ENCODE data around the gene TFAP2A.

Gene TFAP2A

DNA sequence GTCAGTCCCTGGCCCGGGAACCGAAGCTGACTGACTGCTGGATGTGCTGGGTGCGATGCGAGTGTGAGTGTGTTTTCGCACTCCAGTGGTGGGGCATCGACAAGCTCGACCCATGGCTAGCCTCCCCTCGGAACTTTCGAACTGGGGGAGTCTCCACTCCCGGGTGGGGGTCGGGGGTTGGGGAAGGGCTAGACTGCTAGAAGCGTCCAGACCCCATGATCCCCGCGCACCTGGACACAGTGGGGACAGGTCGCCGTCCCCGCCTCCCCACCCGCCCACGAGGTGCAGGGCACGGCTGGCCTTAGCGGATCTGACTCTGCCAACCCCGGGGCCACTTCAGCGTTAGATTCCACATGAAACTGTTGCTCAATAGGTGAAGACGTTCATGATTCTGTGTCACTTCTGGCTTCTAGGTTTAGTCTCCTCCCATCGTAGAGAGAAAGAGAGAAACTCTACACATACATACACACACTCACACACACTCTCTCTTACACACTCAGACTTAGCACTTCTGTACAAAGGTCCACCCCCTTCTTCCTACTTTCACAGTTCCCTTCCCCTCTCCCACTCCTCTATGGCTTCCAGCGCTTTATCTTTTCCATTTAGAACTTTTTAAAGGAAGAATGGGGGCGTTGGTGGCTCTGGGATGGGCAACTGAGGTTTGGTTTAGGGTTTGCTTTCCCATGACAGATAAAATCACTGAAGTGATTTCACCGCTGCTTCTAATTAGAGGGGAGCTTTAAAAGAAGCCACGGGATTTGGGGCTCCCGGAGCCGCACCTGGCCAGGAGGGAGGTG is 5.1 kb upstream of the TFAP2A start:
- no peak overlapping the region for H3K9ac ChIP-seq (ENCODE audit: low read depth in 1 of 2, low read length in 2 of 2)
- H3K27ac ChIP-seq (ENCODE audit: low read depth, low read length): no peak overlapping the region
- H3K27me3 ChIP-seq (ENCODE audit: control insufficient read depth in 1 of 2, insufficient read depth in 2 of 2, low read length in 2 of 2): peaks cover 92 to 100% of the 10 kb centered on the region in 2 donors
- H3K36me3 ChIP-seq (ENCODE audit: control insufficient read depth in 1 of 2, insufficient read depth in 2 of 2, low read length in 2 of 2): no peaks in the 10 kb centered on the region
- no peaks in the 10 kb centered on the region for H3K9me3 ChIP-seq (ENCODE audit: control insufficient read depth in 1 of 2, low read length in 2 of 2)
- no peak overlapping the region for H3K4me3 ChIP-seq (ENCODE audit: low read depth in 1 of 2, low read length in 2 of 2)
- H3K4me1 ChIP-seq (ENCODE audit: control insufficient read depth in 1 of 2, insufficient read depth in 2 of 2, low read length in 2 of 2): peaks cover 10 to 14% of the 10 kb centered on the region in 2 donors

DNA sequence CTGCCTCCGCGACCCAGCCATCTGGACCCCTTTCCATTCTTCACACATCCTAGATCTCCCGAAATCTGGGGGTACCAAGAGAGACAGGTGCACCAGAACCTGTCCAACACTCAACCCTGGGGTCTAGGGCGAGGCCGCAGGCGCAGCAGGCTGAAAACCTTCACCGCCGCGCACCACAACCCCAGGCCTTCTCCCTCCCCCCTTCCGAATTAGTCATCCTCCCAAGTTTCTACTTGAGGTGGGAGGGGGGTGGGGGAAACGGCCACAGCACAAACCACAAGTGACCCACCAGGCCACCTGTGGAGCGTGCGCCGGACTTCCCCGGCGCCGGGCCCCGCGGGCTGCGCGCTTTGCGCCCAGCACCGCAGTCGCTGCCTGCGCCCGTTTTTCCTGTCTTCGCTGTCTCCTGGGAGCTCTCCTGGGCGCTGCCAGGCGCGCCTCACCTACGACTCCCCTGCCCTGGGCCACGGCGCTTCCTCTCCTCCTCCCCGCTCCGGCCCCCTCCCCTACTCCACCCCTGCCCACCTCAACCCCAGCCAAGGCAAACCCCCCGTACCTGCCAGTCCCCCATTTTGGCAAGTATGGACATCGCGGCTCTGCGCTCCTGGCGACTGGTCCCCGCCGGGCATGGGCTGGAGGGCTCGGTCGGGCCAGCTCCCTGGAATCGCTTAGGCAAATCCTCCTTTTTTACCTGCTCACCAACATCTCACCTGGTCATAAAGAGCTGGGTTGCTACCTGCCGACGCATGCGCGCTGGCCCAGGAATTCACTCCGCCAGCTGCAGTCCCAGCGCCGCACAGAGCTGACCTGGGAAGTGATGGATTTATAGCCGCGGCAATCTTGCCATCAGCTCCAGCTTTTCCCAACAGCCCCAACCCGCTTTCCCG is 4.2 kb upstream of the TFAP2A start:
- Histone ChIP-seq H3K4me1 (ENCODE audit: control insufficient read depth in 1 of 2, insufficient read depth in 2 of 2, low read length in 2 of 2) (peaks cover 18 to 22% of the 10 kb centered on the region in 2 donors), H3K36me3 (ENCODE audit: control insufficient read depth in 1 of 2, insufficient read depth in 2 of 2, low read length in 2 of 2) (no peaks in the 10 kb centered on the region), H3K9me3 (ENCODE audit: control insufficient read depth in 1 of 2, low read length in 2 of 2) (no peaks in the 10 kb centered on the region), H3K9ac (ENCODE audit: low read depth in 1 of 2, low read length in 2 of 2) (no peak overlapping the region), H3K27me3 (ENCODE audit: control insufficient read depth in 1 of 2, insufficient read depth in 2 of 2, low read length in 2 of 2) (peaks cover 92 to 100% of the 10 kb centered on the region in 2 donors), H3K27ac (ENCODE audit: low read depth, low read length) (no peak overlapping the region), H3K4me3 (ENCODE audit: low read depth in 1 of 2, low read length in 2 of 2) (no peak overlapping the region)

DNA sequence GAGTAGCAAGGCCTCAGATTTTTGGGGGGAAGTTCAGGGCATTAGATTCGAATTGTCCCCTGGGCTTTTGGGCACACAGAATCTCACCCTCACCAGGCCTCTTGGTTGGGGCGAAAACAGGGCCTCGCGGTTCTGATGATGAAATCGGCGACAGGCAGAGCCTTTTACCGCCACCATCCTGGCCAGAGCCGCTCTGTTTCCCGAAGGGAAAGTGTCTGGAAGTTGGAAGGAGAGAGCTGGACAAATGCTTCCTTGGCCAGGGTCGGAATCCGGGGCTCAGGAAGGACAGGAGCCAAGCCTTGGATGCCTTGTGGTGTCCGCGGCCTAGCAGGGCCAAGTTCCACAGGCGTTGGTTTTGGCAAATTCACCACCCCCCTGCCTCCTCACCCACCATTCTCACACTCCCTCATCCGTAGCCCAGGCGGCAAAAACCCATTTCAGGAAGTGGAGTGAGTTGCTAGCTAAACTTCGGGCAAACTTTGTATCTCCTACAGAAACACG is 3.5 kb upstream of the TFAP2A start:
- H3K4me1 ChIP-seq (ENCODE audit: control insufficient read depth in 1 of 2, insufficient read depth in 2 of 2, low read length in 2 of 2): peaks cover 21 to 28% of the 10 kb centered on the region in 2 donors
- no peak overlapping the region for H3K27ac ChIP-seq (ENCODE audit: low read depth, low read length)
- no peak overlapping the region for H3K4me3 ChIP-seq (ENCODE audit: low read depth in 1 of 2, low read length in 2 of 2)
- peaks cover 92 to 100% of the 10 kb centered on the region in 2 donors for H3K27me3 ChIP-seq (ENCODE audit: control insufficient read depth in 1 of 2, insufficient read depth in 2 of 2, low read length in 2 of 2)
- no peaks in the 10 kb centered on the region for H3K9me3 ChIP-seq (ENCODE audit: control insufficient read depth in 1 of 2, low read length in 2 of 2)
- H3K36me3 ChIP-seq (ENCODE audit: control insufficient read depth in 1 of 2, insufficient read depth in 2 of 2, low read length in 2 of 2): no peaks in the 10 kb centered on the region
- no peak overlapping the region for H3K9ac ChIP-seq (ENCODE audit: low read depth in 1 of 2, low read length in 2 of 2)

DNA sequence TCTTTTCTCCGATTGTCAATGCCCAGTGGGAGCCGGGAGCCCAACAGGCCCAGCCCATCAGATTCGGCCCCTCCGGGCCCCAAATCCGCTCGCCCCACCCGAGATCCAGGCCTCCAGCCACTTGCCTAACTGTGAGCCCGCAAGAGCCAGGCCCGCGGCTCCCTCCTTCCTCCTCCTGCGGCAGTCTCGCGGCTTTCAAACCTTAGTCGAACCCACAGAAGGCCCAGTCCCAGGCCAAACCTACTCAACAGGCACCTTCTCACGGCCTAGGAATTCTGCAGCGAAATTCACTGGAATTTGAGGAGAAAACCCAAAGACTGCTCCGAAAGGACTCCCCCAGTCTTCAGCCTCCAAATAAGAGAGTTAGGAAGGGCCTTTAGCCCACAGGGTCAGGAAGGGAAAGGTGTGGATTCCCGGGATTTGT is 2.8 kb upstream of the TFAP2A start:
- H3K9ac ChIP-seq (ENCODE audit: low read depth in 1 of 2, low read length in 2 of 2): no peak overlapping the region
- H3K36me3 ChIP-seq (ENCODE audit: control insufficient read depth in 1 of 2, insufficient read depth in 2 of 2, low read length in 2 of 2): no peaks in the 10 kb centered on the region
- no peaks in the 10 kb centered on the region for H3K9me3 ChIP-seq (ENCODE audit: control insufficient read depth in 1 of 2, low read length in 2 of 2)
- H3K27ac ChIP-seq (ENCODE audit: low read depth, low read length): no peak overlapping the region
- peaks cover 26 to 34% of the 10 kb centered on the region in 2 donors for H3K4me1 ChIP-seq (ENCODE audit: control insufficient read depth in 1 of 2, insufficient read depth in 2 of 2, low read length in 2 of 2)
- H3K4me3 ChIP-seq (ENCODE audit: low read depth in 1 of 2, low read length in 2 of 2): no peak overlapping the region
- peaks cover 92 to 100% of the 10 kb centered on the region in 2 donors for H3K27me3 ChIP-seq (ENCODE audit: control insufficient read depth in 1 of 2, insufficient read depth in 2 of 2, low read length in 2 of 2)

DNA sequence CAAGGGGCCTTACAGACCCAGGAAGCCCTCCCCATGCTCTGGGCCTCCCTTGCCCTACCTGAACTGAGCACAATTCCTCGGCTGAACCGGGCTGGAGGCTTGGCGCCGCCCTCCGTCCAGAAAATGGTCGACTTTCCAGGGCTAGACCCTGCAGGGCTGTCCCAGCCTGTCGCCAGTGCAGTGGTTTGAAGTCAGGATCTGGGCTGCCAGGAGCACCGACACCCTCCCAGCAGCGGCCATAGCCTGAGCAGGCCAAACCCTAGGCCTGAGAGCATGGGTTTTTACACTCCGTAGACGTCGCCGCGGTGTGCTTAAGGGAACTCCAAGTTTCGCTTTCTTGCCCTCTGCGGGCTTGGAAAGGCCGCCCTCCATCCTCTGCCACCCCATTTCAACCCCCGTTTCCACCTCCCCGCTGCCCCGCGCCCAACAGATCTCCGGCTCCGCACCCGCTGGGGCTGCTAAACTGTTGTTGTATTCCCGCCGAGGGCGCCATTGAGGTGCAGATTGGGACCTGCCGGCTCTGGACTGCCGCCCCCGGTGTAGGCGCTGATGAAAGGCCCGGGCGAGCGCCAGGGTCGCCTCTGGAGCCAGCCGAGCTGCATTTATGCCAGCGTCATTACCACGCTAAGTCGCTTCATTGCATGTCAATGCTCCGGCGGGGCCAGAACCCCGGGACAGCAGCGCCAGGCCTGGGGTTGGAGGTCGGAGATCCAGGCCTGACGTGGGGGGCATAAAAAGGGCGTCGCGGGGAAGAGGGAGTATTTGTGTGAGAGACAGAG is 2.2 kb upstream of the TFAP2A start:
- no peak overlapping the region for H3K27ac ChIP-seq (ENCODE audit: low read depth, low read length)
- no peaks in the 10 kb centered on the region for H3K36me3 ChIP-seq (ENCODE audit: control insufficient read depth in 1 of 2, insufficient read depth in 2 of 2, low read length in 2 of 2)
- peaks cover 85 to 95% of the 10 kb centered on the region in 2 donors for H3K27me3 ChIP-seq (ENCODE audit: control insufficient read depth in 1 of 2, insufficient read depth in 2 of 2, low read length in 2 of 2)
- peaks cover 26 to 34% of the 10 kb centered on the region in 2 donors for H3K4me1 ChIP-seq (ENCODE audit: control insufficient read depth in 1 of 2, insufficient read depth in 2 of 2, low read length in 2 of 2)
- H3K4me3 ChIP-seq (ENCODE audit: low read depth in 1 of 2, low read length in 2 of 2): peak overlapping the region; percentile 3 to 45
- H3K9ac ChIP-seq (ENCODE audit: low read depth in 1 of 2, low read length in 2 of 2): no peak overlapping the region
- H3K9me3 ChIP-seq (ENCODE audit: control insufficient read depth in 1 of 2, low read length in 2 of 2): no peaks in the 10 kb centered on the region

DNA sequence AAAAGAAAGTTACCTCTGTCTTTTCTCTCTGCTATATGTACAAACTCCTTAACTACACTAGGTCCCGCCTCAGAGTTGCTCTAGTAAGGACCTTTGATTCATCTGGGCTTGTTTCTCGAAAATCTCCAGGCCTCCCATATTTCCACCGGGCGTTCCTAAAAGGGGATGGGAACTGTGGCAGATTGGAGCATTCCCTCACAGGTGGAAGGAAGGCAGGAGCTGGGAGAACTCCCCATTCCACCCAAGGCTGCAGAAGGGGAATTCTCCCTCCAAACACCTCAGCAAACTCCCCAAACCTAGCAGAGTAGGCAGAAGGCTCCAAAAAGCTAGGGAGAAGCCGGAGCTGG is 1.6 kb upstream of the TFAP2A start:
- peaks cover 84 to 95% of the 10 kb centered on the region in 2 donors for H3K27me3 ChIP-seq (ENCODE audit: control insufficient read depth in 1 of 2, insufficient read depth in 2 of 2, low read length in 2 of 2)
- H3K36me3 ChIP-seq (ENCODE audit: control insufficient read depth in 1 of 2, insufficient read depth in 2 of 2, low read length in 2 of 2): no peaks in the 10 kb centered on the region
- peaks cover 28 to 35% of the 10 kb centered on the region in 2 donors for H3K4me1 ChIP-seq (ENCODE audit: control insufficient read depth in 1 of 2, insufficient read depth in 2 of 2, low read length in 2 of 2)
- H3K9ac ChIP-seq (ENCODE audit: low read depth in 1 of 2, low read length in 2 of 2): no peak overlapping the region
- H3K27ac ChIP-seq (ENCODE audit: low read depth, low read length): no peak overlapping the region
- H3K4me3 ChIP-seq (ENCODE audit: low read depth in 1 of 2, low read length in 2 of 2): peak overlapping the region in 1 of 2 donors; percentile 45
- H3K9me3 ChIP-seq (ENCODE audit: control insufficient read depth in 1 of 2, low read length in 2 of 2): no peaks in the 10 kb centered on the region

DNA sequence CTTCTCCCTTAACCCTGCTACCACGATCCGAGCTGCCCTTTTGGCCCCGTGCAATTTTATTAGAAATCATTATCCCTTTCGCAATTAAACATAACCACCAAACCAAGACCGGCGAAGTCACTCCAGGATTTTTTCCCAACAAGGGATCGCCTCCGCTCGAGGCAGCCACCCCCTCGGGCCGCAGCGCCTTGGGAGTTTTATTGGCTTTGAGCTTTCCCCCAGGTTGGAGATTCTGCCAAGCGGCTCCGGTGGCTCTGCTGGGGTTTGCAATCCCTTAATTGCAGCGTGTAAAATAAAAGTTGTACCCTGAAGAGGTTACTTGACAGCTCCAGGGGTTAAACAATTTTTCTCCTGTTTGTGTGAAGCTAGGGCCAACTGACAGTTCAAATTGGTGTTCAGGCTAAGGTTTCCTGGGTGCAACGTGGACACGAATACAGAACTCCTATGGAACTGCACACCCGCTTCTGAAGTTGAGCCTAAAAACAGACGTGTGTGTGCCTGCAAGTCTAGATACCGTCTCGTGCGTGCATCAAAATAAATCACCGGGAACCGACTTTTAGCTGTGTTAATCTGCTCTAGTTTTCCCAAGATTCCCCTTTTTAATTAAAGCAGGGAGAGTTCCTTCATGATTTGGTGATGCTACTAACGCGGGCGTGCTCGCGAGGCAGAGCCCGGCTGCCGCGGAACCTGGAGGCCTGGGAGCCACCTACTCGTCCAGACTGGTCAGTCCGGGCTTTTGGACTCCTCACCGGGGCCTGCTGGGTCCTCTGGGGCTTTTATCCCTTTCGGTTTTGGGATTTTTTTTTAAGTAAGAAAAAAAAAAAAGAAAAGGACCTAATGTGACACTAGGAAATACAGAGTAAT is 975 bp upstream of the TFAP2A start:
- peak overlapping the region; percentile 17 to 55 for H3K4me3 ChIP-seq (ENCODE audit: low read depth in 1 of 2, low read length in 2 of 2)
- peaks cover 83 to 95% of the 10 kb centered on the region in 2 donors for H3K27me3 ChIP-seq (ENCODE audit: control insufficient read depth in 1 of 2, insufficient read depth in 2 of 2, low read length in 2 of 2)
- H3K4me1 ChIP-seq (ENCODE audit: control insufficient read depth in 1 of 2, insufficient read depth in 2 of 2, low read length in 2 of 2): peaks cover 34 to 40% of the 10 kb centered on the region in 2 donors
- H3K9ac ChIP-seq (ENCODE audit: low read depth in 1 of 2, low read length in 2 of 2): no peak overlapping the region
- H3K36me3 ChIP-seq (ENCODE audit: control insufficient read depth in 1 of 2, insufficient read depth in 2 of 2, low read length in 2 of 2): no peaks in the 10 kb centered on the region
- no peaks in the 10 kb centered on the region for H3K9me3 ChIP-seq (ENCODE audit: control insufficient read depth in 1 of 2, low read length in 2 of 2)
- H3K27ac ChIP-seq (ENCODE audit: low read depth, low read length): no peak overlapping the region

DNA sequence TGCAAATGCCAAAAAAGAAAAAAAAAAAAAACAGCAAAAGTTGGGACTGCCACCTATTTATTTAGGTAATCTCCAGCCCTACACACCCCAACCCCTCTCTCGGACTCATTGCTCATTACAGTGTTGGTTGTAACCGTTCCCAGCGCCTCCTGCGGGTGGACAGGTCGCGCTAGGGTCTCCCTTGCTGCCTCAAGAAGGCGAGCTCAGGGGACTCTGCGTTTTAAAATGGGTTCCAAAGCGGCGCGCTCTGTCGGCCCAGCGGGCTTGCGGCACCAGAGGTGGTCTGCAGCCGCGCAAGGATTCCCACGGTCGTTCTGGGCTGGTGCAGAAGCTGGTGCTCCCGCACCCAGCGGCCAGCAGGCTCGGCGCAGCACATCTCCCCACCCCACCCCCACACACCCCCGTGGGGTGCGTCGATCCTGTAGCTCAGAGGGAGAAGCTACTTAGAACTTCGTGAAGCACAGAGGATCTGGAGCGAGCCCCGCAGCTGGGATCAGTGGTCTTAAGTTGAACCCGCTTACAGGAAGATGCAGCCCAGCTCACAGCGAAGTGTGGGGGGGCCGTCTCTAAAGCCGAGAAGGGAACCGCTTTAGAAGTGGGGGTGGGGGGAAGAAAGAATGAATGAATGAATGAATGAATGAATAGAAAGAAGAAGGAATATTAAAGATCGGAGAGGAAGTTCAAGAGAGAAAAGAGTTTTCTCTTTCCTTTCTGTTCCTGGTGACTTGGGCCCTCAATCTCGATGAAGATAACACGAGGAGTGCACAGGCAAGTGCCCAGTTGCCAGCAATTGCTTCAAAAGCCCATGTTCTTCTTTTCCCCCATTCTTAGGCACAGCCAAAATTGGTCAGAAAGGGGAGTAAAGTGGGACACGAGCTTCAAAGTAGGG is 780 bp downstream of the TFAP2A start:
- peak overlapping the region; percentile 43 to 82 for H3K4me3 ChIP-seq (ENCODE audit: low read depth in 1 of 2, low read length in 2 of 2)
- peaks cover 34 to 40% of the 10 kb centered on the region in 2 donors for H3K4me1 ChIP-seq (ENCODE audit: control insufficient read depth in 1 of 2, insufficient read depth in 2 of 2, low read length in 2 of 2)
- H3K27ac ChIP-seq (ENCODE audit: low read depth, low read length): no peak overlapping the region
- H3K9me3 ChIP-seq (ENCODE audit: control insufficient read depth in 1 of 2, low read length in 2 of 2): no peaks in the 10 kb centered on the region
- peaks cover 81 to 95% of the 10 kb centered on the region in 2 donors for H3K27me3 ChIP-seq (ENCODE audit: control insufficient read depth in 1 of 2, insufficient read depth in 2 of 2, low read length in 2 of 2)
- no peak overlapping the region for H3K9ac ChIP-seq (ENCODE audit: low read depth in 1 of 2, low read length in 2 of 2)
- no peaks in the 10 kb centered on the region for H3K36me3 ChIP-seq (ENCODE audit: control insufficient read depth in 1 of 2, insufficient read depth in 2 of 2, low read length in 2 of 2)
